Ramos (cell line): ENCODE measurements around the gene SNRPD1.
"Not testable (repeated sequence)": the region's sequence is repeated elsewhere in the genome, so short reads cannot be mapped to it uniquely, and the experiment has no call there.

Experiments used
- in situ Hi-C: fragments of 300-500 bp; cut with MboI; formaldehyde crosslinking; loops from one replicate; pipeline ENCODE4 v1.14.3; 2022; ENCODE audit warnings: low sequenced_read_pairs; ENCODE audit not compliant: unreplicated experiment

The SNRPD1 gene

GRCh38 chr18:21632393-21632792 is 20.3 kb downstream of the SNRPD1 start:
- in situ Hi-C loops = no loop called here

DNA sequence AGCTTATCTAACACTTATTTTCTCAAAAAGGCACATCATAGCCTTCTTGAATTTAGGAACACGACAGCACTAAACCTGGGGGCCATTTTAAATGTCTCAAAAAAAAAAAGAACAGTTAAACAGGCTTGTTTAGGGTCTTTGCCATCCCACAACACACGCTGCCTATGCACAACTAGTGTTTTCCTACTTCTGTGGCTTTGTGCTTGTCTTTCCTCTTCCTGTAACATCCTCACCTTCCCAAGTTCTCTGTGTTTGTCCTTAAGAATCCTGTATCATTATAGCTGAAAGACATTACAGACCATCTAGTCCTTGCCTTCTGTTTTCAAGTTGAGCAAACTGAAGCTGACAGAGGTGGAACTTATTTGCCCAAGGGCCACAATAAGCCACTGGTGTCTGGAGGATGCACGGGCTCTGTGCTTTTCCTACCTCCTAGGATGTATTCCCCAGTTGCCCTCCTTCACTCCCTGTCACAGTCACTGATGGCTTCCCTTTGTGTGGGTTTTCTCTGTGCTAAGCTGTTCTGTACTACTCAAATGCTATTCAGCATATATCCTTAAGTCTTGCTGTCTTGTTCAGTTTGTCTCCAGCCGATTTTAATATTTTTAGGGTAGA is 22.6 kb downstream of the SNRPD1 start:
- in situ Hi-C loops = no loop called here

DNA sequence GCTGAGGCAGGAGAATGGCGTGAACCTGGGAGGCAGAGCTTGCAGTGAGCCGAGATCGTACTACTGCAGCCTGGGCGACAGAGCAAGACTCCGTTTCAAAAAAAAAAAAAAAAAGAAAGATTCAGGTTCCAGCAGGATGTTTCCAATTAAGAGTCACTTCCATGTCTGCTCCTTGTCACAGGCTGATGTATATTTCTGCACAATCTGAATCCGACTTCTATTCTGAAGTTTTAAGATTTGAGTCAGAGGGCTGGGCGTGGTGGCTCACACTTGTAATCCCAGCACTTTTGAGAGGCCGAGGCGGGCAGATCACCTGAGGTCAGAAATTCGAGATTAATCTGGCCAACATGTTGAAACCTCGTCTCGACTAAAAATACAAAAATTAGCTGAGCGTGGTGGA is 24.7 kb downstream of the SNRPD1 start:
- in situ Hi-C loops = no loop called here

DNA sequence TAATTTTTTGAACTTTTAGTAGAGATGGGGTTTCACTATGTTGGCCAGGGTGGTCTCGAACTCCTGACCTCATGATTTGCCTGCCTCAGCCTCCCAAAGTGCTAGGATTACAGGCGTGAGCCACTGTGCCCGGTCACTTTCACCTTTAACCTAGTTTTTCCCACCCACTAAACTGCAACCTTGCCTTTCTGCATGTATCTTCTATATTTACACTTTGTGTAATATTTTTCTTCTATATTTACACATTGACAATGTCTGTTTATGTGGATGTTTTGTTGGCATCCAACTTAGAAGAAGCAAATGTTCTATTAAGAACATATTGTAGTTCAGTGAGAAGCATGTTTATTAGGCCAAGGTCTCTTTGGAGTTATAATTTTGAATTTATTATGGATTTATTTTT is 26.7 kb downstream of the SNRPD1 start:
- in situ Hi-C loops = no loop called here

GRCh38 chr18:21640375-21640774 is 28.3 kb downstream of the SNRPD1 start:
- in situ Hi-C loops = not testable (repeated sequence)

GRCh38 chr18:21650311-21650710 is 38.2 kb downstream of the SNRPD1 start:
- in situ Hi-C loops = no loop called here

DNA sequence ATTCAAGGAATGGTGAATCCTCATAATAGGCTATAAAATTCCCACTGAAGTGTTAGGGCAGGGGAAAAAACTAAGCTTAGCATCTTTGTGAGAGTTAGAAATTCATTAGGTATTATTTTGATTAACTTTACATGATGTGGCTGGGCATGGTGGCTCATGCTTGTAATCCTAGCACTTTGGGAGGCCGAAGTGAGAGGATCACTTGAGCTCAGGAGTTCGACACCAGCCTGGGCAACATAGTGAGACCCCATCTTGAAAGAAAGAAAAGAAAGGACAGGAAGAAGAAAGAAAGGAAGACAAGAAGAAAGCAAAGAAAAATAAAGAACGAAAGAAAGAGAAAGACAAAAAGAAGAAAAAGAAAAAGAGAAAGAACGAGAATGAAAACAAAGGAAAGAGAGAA is 40.0 kb downstream of the SNRPD1 start:
- in situ Hi-C loops = no loop called here

DNA sequence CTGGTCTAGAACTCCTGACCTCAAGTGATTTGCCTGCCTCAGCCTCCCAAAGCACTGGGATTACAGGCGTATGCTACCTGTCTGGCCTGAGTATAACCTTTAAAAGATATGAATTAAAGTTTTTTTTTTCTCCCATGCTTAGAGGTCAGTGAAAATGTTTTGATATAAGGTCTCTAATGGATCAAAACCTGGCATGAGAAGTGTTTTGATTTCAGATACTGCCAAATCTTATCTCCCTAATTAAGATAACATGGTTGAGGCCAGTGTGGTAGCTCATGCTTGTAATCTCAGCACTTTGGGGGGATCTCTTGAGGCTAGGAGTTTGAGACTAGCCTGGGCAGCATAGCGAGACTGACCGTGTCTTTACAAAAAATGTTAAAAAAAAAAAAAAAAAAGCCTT is 41.2 kb downstream of the SNRPD1 start:
- in situ Hi-C loops = no loop called here

- in situ Hi-C loops = no loop called here
Measured at GRCh38 chr18:21656402-21656801, 44.3 kb downstream of the SNRPD1 start.

DNA sequence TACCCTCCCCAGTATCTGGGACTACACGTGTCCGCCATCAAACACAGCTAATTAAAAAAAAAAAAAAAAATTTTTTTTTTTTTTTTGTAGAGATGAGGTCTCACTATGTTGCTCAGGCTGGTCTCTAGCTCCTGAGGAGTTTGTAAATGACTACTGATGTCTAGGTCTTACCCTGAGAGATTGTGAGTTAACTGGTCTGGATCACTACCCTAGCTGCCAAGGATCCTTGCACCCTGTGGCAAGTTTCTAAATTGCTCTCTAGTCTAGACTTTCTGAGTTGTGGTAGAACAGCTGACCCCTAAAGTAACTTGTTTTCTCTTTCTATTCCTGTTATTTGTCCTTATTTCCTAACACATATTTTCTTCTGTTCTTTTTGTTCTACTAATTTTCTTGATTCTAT is 48.0 kb downstream of the SNRPD1 start:
- in situ Hi-C loops = no loop called here

DNA sequence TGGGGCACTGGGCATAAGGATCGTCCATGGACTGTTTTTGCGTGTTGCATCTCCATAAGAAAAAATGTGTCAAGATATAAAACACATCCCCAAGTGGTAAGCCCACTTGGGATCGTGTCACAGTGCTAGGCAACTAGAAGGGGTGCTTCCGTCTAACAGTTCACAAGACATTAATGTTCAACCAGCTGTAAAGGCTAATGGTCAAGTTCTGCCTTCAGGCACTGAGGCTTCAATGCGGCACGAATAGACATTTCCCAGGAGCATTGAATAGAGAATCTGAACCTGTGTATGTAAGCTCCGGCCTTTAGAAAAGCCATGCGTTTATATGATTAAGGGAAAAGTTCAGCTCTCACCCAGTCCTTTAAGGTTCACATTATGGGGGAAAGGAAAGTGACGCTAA is 50.5 kb downstream of the SNRPD1 start:
- in situ Hi-C loops = no loop called here

GRCh38 chr18:21663578-21663977 is 51.5 kb downstream of the SNRPD1 start:
- in situ Hi-C loops = no loop called here

GRCh38 chr18:21664069-21664468 is 52.0 kb downstream of the SNRPD1 start:
- in situ Hi-C loops = no loop called here

DNA sequence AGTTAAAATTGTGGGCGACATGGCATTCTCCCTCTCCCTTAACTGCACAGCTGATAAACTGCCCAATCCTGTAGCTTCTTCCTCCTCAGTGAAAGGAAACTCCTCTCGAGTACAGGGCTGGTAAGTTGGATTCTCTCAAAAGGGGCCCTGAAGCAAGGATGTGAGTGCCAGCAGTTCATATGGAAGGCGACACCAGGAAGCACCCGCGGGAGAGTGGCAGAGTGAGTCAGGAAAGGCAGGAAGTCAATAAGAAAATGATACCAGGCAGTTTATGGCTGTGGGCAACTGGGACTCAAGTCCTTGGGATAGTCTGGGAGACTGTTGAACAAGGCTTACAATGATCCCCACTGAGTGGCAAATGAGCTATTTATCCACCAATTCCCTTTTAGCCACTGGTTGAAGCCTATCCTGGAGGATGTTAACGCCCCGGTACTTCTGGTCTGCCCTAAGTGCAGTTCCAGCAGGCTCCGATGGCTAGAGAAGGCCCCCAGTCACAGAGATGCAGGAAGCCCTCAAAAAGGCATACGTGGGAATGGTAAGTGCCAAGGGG is 57.7 kb downstream of the SNRPD1 start:
- in situ Hi-C loops = no loop called here

GRCh38 chr18:21672521-21673267 is 60.6 kb downstream of the SNRPD1 start:
- in situ Hi-C loops = no loop called here

- in situ Hi-C loops = not testable (repeated sequence)
Measured at GRCh38 chr18:21675354-21675753, 63.2 kb downstream of the SNRPD1 start.

GRCh38 chr18:21678859-21679258 is 66.7 kb downstream of the SNRPD1 start:
- in situ Hi-C loops = no loop called here

DNA sequence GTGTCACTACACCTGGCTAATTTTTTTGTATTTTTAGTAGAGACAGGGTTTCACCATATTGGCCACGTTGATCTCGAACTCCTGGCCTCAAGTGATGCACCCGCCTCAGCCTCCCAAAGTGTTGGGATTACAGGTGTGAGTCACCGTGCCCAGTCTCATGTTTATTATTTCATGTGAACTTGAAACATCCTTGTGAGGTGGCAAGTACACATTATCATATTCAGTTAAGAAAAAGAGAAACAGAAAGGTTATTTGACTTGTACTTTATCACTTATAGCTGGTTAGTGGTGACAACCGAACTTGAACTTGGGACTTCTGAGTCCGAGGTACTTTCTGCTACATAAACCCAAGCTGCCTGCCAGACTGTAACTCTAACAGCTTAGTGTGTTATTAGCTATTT is 68.0 kb downstream of the SNRPD1 start:
- in situ Hi-C loops = loop anchor here (10.0 kb wide), 1 partner anchor 55 kb away; no protein-coding TSS in a partner anchor

GRCh38 chr18:21682371-21683051 is 70.4 kb downstream of the SNRPD1 start:
- in situ Hi-C loops = loop anchor here (10.0 kb wide), 1 partner anchor 58 kb away; no protein-coding TSS in a partner anchor
